Measurements from ENCODE around the gene TSPAN3. TPM values are rescaled to one million over a fixed set of nuclear protein-coding genes. Genes with fewer than 3 reads are reported as not detected.

The TSPAN3 gene
- total and polyA plus RNA-seq, 7 donors, result 146 to 330 (median 210) TPM

DNA sequence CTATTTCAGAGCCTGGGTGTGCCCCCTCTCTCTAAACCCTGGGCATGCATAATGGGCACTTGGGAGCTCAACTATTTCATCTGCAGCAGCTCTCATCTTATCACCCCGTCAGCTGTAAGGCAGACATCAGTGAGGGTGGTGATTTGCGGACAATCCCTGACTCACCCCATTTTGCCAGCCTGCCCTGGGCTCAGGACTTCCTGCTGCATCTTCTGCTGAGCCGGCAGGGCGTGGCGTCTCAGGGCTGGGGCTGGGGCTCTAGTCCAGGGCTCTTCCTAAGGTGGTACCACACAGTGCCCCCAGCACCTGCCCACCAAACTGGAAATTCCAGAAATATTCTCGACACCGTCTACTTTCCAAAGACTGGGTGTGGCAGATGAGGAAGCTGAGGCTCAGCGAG lies 76.9 kb downstream of the TSPAN3 start:
- Histone ChIP-seq H3K36me3 (ENCODE audit: insufficient read depth in 1 of 2, low read depth in 1 of 2) (no peaks in the 10 kb centered on the region), H3K9me3 (no peaks in the 10 kb centered on the region), H3K27me3 (ENCODE audit: insufficient read depth in 3 of 3, low read length in 2 of 3) (peaks cover 0 to 3% (median 0%) of the 10 kb centered on the region in 3 donors), H3K27ac (no peak overlapping the region), H3K4me1 (peaks cover 6% of the 10 kb centered on the region), H3K4me3 (no peak overlapping the region)
- ATAC-seq (peak in 2 of 4 donors; percentile 23 to 43), DNase-seq (peak in 1 of 2 donors; percentile 55)
- TF ChIP-seq, protein P1, sequence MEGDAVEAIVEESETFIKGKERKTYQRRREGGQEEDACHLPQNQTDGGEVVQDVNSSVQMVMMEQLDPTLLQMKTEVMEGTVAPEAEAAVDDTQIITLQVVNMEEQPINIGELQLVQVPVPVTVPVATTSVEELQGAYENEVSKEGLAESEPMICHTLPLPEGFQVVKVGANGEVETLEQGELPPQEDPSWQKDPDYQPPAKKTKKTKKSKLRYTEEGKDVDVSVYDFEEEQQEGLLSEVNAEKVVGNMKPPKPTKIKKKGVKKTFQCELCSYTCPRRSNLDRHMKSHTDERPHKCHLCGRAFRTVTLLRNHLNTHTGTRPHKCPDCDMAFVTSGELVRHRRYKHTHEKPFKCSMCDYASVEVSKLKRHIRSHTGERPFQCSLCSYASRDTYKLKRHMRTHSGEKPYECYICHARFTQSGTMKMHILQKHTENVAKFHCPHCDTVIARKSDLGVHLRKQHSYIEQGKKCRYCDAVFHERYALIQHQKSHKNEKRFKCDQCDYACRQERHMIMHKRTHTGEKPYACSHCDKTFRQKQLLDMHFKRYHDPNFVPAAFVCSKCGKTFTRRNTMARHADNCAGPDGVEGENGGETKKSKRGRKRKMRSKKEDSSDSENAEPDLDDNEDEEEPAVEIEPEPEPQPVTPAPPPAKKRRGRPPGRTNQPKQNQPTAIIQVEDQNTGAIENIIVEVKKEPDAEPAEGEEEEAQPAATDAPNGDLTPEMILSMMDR (IDR thresholded peaks at IDR 0.05), result no peak
- intact Hi-C loops (cut with DNase I), result no loop called here
- WGBS, 3 donors, result 84 to 94% (median 92%) methylated on average over 8 of the region's 8 CpGs

DNA sequence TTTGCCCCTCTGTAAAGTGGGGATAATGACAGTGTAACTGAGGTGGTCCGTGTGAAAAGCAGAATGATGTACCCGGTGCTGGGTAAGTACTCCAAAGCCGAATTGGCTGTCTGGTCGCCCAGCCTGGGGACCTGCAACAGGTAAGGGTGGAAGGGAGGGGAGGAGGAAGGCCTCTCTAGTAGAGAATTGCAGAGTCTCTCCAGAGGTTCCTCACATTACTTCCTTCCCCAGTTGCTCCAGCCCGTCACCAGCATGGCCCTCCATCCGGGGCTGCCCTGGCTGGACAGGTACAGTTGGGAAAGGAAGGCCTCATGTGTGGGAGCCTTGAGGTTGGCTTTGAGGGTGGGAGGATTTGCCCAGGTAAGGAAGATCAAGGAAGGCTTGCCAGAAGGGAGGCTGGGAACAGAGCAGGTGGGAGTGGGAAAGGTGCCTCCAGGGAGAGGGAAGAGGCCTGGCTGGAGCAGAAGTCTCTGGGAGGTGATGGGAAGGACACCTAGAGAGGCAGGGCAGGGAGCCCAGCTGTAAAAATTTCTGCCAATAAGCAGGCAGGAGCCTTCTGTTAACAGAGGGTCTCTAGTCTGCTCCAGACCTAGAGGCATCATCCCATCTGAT lies 77.7 kb downstream of the TSPAN3 start:
- H3K9me3 ChIP-seq, result no peaks in the 10 kb centered on the region
- intact Hi-C loops (cut with DNase I), result no loop called here
- no peaks in the 10 kb centered on the region for H3K36me3 ChIP-seq (ENCODE audit: insufficient read depth in 1 of 2, low read depth in 1 of 2)
- 82 to 95% (median 87%) methylated on average over 6 of the region's 6 CpGs for WGBS, 3 donors
- DNase-seq, result no peak
- TF ChIP-seq, protein P1 (IDR thresholded peaks at IDR 0.05), result no peak
- no peak overlapping the region for H3K27ac ChIP-seq
- ATAC-seq, result no peak
- no peak overlapping the region for H3K4me3 ChIP-seq
- peaks cover 6% of the 10 kb centered on the region for H3K4me1 ChIP-seq
- H3K27me3 ChIP-seq (ENCODE audit: insufficient read depth in 3 of 3, low read length in 2 of 3), result peaks cover 0 to 3% (median 0%) of the 10 kb centered on the region in 3 donors

DNA sequence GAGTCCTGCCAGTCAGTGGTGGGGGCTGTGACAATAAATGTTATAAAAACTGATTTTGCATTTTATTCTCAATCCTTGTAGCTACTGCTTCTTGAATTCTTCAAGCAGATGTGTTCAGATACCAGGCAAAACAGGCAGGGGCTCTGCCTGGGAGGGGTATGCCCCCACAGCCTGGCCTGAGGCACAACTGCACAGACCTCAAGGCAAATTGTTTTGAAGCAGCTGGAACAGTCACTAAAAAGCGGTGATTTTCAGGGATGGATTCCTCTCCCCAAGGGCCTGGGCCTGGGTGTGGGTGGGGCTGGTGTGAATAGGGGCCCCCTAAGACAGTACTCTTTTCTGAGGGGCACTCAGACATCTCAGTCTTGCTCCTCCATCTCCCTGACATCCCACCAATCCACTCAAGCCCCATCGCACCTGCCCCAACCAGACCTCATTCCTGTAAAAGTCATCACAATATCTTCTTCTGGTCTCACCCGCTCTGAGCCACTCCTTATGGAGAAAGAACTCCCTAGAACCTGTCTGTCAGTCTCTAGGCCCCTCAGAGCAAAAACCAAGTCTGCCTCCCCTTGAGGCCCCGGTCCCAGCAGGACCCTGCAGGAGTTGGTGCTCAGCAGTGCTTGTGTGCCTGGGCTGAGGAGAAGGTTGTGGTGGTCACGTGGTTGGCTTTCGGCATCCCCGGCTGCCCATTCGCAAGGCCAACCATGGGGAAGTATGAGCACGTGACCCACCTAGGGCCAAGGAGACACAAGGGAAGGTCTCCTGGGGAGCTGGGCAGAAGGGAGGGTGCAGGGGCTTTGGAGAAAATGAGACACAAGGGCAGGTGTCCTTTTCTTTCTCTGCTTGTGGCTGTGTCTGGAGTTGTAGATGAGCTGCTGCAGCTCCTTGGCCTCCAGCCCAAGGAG lies 78.9 kb downstream of the TSPAN3 start:
- TF ChIP-seq, protein P1 (IDR thresholded peaks at IDR 0.05), result no peak
- intact Hi-C loops (cut with DNase I), result no loop called here
- Histone ChIP-seq H3K9me3 (no peaks in the 10 kb centered on the region), H3K36me3 (ENCODE audit: insufficient read depth in 1 of 2, low read depth in 1 of 2) (no peaks in the 10 kb centered on the region), H3K27me3 (ENCODE audit: insufficient read depth in 3 of 3, low read length in 2 of 3) (peaks cover 0 to 3% (median 0%) of the 10 kb centered on the region in 3 donors), H3K4me1 (peaks cover 6% of the 10 kb centered on the region), H3K27ac (no peak overlapping the region), H3K4me3 (no peak overlapping the region)
- WGBS, 3 donors, result 87 to 90% (median 87%) methylated on average over 9 of the region's 9 CpGs
- no peak for DNase-seq
- no peak for ATAC-seq

Other genes with a start within 250 kb of the TSPAN3 start
- gene SCAPER, start 165.8 kb downstream of the TSPAN3 start, total RNA-seq, result 10 to 100 TPM; 20.0 to 28.7 (median 26.7) TPM
- gene SCAPER, start 165.8 kb downstream of the TSPAN3 start, polyA plus RNA-seq, result 10 to 100 TPM in 1 of 3 donors, 1 to 10 TPM in 2; 4.1 to 11.1 (median 9.4) TPM
- gene RCN2, start 139.4 kb downstream of the TSPAN3 start, total RNA-seq, result 10 to 100 TPM; 16.6 to 28.8 (median 24.7) TPM
- 10 to 100 TPM; 19.0 to 30.1 (median 22.2) TPM for gene RCN2, start 139.4 kb downstream of the TSPAN3 start, polyA plus RNA-seq
- 1 to 10 TPM in 3 of 4 donors, under 1 TPM in 1; 0.97 to 2.2 (median 2.0) TPM for gene PSTPIP1, start 76.0 kb downstream of the TSPAN3 start, total RNA-seq
- gene PSTPIP1, start 76.0 kb downstream of the TSPAN3 start, polyA plus RNA-seq, result 1 to 10 TPM; 1.0 to 1.3 (median 1.2) TPM

Data from psoas muscle (tissue), 8 donors.